OCI-LY1 (cell line): Measurements from ENCODE around the gene OARD1.

Source experiments
- H2AFZ ChIP-seq: fragments of 200-600 bp; sonication (generic), shearing (Covaris generic); 2 replicates; pipeline ENCODE4 v1.6.0; 2014; ENCODE audit warnings: antibody characterized with exemption, mild to moderate bottlenecking, low read length
- H3F3A ChIP-seq: fragments of 200-600 bp; sonication (generic), shearing (Covaris generic); 2 replicates; pipeline ENCODE4 v1.6.0; 2014; ENCODE audit warnings: mild to moderate bottlenecking, antibody characterized with exemption, low read length, moderate library complexity; ENCODE audit not compliant: insufficient read depth
- H3K27ac ChIP-seq: fragments of 200-600 bp; sonication (generic); 2 replicates; pipeline ENCODE4 v1.5.1; 2014; ENCODE audit warnings: low read length, mixed run types, mild to moderate bottlenecking, low read depth; ENCODE audit not compliant: poor library complexity, severe bottlenecking
- H3K27me3 ChIP-seq: fragments of 200-600 bp; sonication (generic); 2 replicates; pipeline ENCODE4 v1.6.0; 2014; ENCODE audit warnings: antibody characterized with exemption, mild to moderate bottlenecking, low read length, moderate library complexity; ENCODE audit not compliant: insufficient read depth
- H3K36me3 ChIP-seq: fragments of 200-600 bp; sonication (generic); 2 replicates; pipeline ENCODE4 v1.6.1; 2014; ENCODE audit warnings: mild to moderate bottlenecking, antibody characterized with exemption, low read length, moderate library complexity, mixed read lengths; ENCODE audit not compliant: insufficient read depth
- H3K4me1 ChIP-seq: fragments of 200-600 bp; sonication (generic); 2 replicates; pipeline ENCODE4 v1.5.1; 2014; ENCODE audit warnings: mild to moderate bottlenecking, low read length, moderate library complexity; ENCODE audit not compliant: insufficient read depth, severe bottlenecking
- H3K4me2 ChIP-seq: fragments of 200-600 bp; sonication (generic), shearing (Covaris generic); 2 replicates; pipeline ENCODE4 v1.6.1; 2014; ENCODE audit warnings: low read length
- H3K4me3 ChIP-seq: fragments of 200-600 bp; sonication (generic); 2 replicates; pipeline ENCODE4 v1.5.1; 2014; ENCODE audit warnings: low read length, low read depth, mild to moderate bottlenecking, mixed read lengths; ENCODE audit not compliant: poor library complexity, severe bottlenecking
- H3K79me2 ChIP-seq: fragments of 200-600 bp; shearing (Covaris generic); 2 replicates; pipeline ENCODE4 v1.6.1; 2016; ENCODE audit warnings: mixed run types, low read length, mixed read lengths; ENCODE audit not compliant: insufficient read depth
- H3K9ac ChIP-seq: fragments of 200-600 bp; sonication (generic), shearing (Covaris generic); 2 replicates; pipeline ENCODE4 v1.6.1; 2014; ENCODE audit warnings: mild to moderate bottlenecking, low read length, mixed read lengths
- H3K9me2 ChIP-seq: fragments of 200-600 bp; sonication (generic), shearing (Covaris generic); 2 replicates; pipeline ENCODE4 v1.6.1; 2014; ENCODE audit warnings: low read depth, mild to moderate bottlenecking, low read length, mixed read lengths
- H3K9me3 ChIP-seq: fragments of 200-600 bp; shearing (Covaris generic); 2 replicates; pipeline ENCODE4 v1.6.1; 2014; ENCODE audit warnings: low read length, mixed read lengths
- H4K20me1 ChIP-seq: fragments of 200-600 bp; sonication (generic), shearing (Covaris generic); 2 replicates; pipeline ENCODE4 v1.6.0; 2016; ENCODE audit warnings: mild to moderate bottlenecking, low read length; ENCODE audit not compliant: insufficient read depth
- CTCF ChIP-seq: fragments of 200-600 bp; sonication (generic), shearing (Covaris generic); IDR thresholded peaks from 2 replicates; pipeline ENCODE4 v1.5.1; 2017; ENCODE audit warnings: mild to moderate bottlenecking, antibody characterized with exemption, low read length, moderate library complexity, mixed read lengths
- EZH2 ChIP-seq: fragments of 200-600 bp; sonication (generic), shearing (Covaris generic); IDR thresholded peaks from 2 replicates; pipeline ENCODE4 v1.8.0; 2017; ENCODE audit warnings: borderline replicate concordance, mixed run types, mild to moderate bottlenecking, antibody characterized with exemption, low read length, moderate library complexity, mixed read lengths

Gene OARD1

GRCh38 chr6:41054511-41054910 lies 17.6 kb downstream of the OARD1 start:
- Histone ChIP-seq H3K4me2 (no peak overlapping the region), H3K27ac (no peak overlapping the region)

GRCh38 chr6:41053041-41053440 lies 19.1 kb downstream of the OARD1 start, which contains the start of gene APOBEC2:
TSS of gene APOBEC2 (plus strand) at chr6:41053202. CDS start at chr6:41053348, 146 bp downstream.
- H3K9me2 ChIP-seq, result no peaks in the 10 kb centered on the region
- no peaks in the 10 kb centered on the region for H3F3A ChIP-seq
- H3K27me3 ChIP-seq, result no peaks in the 10 kb centered on the region
- no peaks in the 10 kb centered on the region for H3K79me2 ChIP-seq
- TF ChIP-seq EZH2, result no peak
- TF ChIP-seq CTCF, result no peak
- H2AFZ ChIP-seq, result peak within 1 kb of the TSS; percentile 55; the same call in 1 of the 2 replicates
- peak within 1 kb of the TSS; percentile 18 for H3K4me3 ChIP-seq
- H3K27ac ChIP-seq, result peak within 1 kb of the TSS; percentile 48
- no peak within 1 kb of the TSS for H3K9ac ChIP-seq
- peaks cover 28% of the 10 kb centered on the region for H3K4me1 ChIP-seq
- peak within 1 kb of the TSS; percentile 37 for H3K4me2 ChIP-seq
- H4K20me1 ChIP-seq, result no peaks in the 10 kb centered on the region
- no peaks in the 10 kb centered on the region for H3K9me3 ChIP-seq
- no peaks in the 10 kb centered on the region for H3K36me3 ChIP-seq

More at GRCh38 chr6:41054511-41054910, 17.6 kb downstream of the OARD1 start:
- Histone ChIP-seq H3K4me3 (no peak overlapping the region), H3K36me3 (no peaks in the 10 kb centered on the region), H3K9ac (no peak overlapping the region), H3K4me1 (peaks cover 28% of the 10 kb centered on the region), H3K9me2 (no peaks in the 10 kb centered on the region), H3K27me3 (no peaks in the 10 kb centered on the region), H3K79me2 (no peaks in the 10 kb centered on the region), H2AFZ (no peak overlapping the region), H4K20me1 (no peaks in the 10 kb centered on the region), H3K9me3 (no peaks in the 10 kb centered on the region), H3F3A (no peaks in the 10 kb centered on the region)
- TF ChIP-seq EZH2 (no peak), CTCF (no peak)

GRCh38 chr6:41051873-41052272 lies 20.3 kb downstream of the OARD1 start:
- Histone ChIP-seq H2AFZ (peak overlapping the region; percentile 55; the same call in 1 of the 2 replicates), H3K27ac (peak overlapping the region; percentile 48), H3K27me3 (no peaks in the 10 kb centered on the region), H3K4me1 (peaks cover 28% of the 10 kb centered on the region), H3K9me3 (no peaks in the 10 kb centered on the region), H3K9me2 (no peaks in the 10 kb centered on the region), H3K4me3 (peak overlapping the region; percentile 18), H3K36me3 (no peaks in the 10 kb centered on the region), H3F3A (no peaks in the 10 kb centered on the region), H3K9ac (no peak overlapping the region), H4K20me1 (no peaks in the 10 kb centered on the region), H3K4me2 (peak overlapping the region; percentile 37), H3K79me2 (no peaks in the 10 kb centered on the region)
- TF ChIP-seq EZH2, result no peak
- TF ChIP-seq CTCF, result no peak
